Germinal center (tissue), 1 donor: Measurements from ENCODE around the gene ZNF219.

Experiments used
- DNase-seq: peaks from one replicate; pipeline ENCODE4 v3.0.0; 2012; ENCODE audit warnings: mixed read lengths, low spot score

ZNF219 gene

DNA sequence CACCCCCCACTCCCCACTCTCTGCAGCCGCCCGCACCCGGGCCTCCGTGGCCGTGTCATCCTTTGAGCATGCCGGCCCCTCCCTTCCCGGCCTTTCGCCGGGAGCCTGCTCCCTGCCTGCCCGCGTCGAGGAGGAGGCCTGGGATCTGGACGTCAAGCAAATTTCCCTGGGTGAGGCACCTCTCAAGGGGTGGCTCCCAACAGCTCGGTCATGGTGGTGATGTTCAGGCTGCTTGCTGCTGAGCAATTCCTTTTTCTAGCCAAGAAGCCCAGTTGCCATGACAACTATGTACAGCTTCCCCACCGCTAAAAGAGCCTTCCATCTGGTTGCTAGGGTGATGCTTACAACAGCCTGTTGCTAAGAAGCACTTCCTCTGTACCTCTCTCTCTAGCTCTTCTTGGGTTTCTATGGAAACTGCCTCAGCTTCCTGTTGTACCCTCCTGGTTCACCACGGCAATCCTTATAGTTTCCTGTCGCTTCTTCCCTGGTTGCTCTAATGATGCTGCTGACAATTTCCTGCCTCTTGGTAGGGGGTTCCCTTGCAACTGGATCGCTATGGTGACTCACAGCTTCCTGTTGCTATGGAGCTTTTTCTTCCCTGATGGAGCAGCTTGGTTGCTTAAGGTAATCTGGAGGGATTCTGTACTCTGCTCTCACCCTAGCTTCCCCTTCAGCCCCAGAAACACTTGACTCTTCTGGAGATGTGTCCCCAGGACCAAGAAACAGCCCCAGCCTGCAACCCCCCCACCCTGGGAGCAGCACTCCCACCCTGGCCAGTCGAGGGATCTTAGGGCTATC is 11.0 kb downstream of the ZNF219 start:
- DNase-seq, result peak; percentile 71

DNA sequence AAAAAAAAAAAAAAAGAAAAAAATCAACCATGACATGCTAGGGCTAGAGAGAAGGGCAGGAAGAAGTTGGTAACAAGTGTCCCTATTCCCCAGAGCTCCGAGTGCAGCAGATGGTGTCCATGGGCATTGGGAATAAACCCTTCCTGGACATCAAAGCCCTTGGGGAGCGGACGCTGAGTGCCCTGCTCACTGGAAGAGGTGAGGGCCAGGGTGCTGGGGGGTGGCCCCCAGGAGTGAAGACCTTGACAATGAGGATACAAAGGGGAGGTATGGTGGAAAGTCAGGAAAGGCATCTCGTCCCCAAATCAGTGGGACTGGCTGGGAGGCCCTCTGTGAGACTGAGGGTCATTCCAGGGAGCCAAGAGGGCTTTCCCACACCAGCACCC is 11.6 kb downstream of the ZNF219 start:
- no peak for DNase-seq

DNA sequence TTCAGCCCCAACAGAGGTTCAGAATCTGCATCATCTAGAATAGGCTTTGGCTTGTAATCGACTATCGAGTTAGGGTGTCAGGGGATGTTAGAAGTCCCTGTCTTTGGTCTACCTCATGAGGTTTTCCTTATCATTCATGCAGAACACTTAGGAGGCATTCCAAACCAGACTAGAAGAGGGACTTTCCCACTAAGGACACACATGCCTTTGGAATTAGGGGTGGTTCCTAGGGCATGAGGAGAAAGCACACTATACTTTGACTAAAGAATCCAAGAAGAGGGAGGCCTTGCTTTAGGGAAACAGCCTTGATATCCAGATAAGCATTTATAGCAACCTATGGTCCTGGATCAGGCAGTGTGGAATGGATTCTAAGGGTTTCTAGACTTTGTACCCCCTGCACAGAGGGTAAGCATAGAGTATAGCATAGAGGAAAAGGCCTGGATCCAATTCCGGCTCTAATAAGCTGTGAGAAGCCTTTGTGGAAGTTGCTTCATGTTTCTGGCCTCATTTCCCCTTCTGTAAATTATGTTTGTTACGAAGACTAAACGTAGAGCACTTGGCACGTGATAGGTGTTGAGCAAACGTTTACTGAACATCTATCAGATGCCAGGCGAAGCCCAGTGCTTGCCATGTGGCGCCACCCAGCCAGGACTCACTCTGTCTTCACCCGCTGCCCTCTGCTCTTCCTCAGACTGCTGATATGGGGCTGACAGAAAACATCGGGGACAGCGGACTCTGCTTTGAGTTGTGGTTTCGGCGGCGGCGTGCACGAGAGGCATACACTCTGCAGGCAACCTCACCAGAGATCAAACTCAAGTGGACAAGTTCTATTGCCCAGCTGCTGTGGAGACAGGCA is 13.2 kb downstream of the ZNF219 start:
- DNase-seq, result no peak

DNA sequence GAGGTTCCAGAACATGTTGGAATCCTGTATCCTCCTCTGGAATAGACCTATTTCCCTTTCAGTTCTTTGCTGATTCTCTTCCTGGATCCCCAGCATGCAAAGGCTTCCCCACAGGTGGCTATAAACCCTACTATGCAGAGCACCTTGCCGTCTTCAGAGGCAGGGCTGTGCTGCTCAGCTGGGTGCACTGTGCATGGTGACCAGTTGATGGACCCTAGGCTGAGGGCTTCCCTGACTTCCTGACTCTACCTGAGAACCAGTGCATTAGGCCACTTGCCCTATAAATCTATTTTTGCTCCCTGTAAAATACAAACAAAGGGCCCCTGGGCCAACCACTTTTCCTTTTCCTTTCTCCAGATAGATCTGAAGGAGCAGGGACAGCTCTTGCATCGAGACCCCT is 14.1 kb downstream of the ZNF219 start:
- DNase-seq, result no peak

DNA sequence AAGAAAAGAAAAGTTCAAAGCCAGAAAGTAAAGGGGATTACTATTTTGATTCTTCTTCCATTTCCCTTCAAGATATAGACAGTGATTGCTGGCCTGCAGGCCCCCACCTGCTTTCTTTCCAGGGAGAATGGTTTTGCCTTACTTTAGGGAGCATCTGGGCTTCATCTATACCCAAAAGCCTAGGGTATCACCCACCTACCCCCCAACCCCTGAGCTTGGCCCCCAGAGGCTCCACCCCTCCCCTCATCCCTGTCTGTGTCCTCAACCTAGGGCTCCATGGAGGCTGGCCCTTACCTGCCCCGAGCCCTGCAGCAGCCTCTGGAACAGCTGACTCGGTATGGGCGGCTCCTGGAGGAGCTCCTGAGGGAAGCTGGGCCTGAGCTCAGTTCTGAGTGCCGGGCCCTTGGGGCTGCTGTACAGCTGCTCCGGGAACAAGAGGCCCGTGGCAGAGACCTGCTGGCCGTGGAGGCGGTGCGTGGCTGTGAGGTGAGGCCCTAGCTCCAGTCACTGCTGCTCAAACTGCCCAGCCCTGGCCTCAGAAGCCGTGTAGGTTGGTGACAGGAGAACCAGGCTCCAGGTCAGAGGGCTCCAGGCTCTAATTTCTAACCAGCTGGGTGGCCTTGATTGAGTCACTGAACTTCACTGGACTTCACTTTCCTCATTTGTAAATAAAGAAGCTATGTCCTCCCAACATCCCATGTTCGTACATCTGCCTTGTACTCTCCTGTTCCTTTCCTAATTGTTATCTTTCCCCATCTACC is 14.7 kb downstream of the ZNF219 start:
- DNase-seq, result no peak

DNA sequence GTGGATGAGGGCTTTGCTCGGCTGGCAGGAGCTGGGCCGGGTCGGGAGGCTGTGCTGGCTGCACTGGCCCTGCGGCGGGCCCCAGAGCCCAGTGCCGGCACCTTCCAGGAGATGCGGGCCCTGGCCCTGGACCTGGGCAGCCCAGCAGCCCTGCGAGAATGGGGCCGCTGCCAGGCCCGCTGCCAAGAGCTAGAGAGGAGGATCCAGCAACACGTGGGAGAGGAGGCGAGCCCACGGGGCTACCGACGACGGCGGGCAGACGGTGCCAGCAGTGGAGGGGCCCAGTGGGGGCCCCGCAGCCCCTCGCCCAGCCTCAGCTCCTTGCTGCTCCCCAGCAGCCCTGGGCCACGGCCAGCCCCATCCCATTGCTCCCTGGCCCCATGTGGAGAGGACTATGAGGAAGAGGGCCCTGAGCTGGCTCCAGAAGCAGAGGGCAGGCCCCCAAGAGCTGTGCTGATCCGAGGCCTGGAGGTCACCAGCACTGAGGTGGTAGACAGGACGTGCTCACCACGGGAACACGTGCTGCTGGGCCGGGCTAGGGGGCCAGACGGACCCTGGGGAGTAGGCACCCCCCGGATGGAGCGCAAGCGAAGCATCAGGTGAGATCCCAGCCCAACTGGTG is 16.8 kb downstream of the ZNF219 start:
- no peak for DNase-seq

DNA sequence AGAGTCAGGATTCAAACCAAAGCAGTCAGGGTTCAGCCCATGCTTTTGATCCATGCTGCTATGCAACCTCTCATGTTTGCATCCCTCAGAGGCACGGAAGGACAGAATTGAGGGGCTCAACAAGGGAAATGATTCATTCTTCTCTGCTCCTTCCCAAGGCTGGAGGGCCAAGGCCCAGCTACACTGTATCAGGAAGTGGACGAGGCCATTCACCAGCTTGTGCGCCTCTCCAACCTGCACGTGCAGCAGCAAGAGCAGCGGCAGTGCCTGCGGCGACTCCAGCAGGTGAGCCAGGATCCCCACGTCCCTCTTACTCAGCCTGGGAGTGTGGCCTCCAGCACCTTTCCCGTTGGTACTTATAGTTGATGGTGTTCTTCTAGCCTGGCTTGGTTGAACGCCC is 19.7 kb downstream of the ZNF219 start:
- DNase-seq, result no peak

DNA sequence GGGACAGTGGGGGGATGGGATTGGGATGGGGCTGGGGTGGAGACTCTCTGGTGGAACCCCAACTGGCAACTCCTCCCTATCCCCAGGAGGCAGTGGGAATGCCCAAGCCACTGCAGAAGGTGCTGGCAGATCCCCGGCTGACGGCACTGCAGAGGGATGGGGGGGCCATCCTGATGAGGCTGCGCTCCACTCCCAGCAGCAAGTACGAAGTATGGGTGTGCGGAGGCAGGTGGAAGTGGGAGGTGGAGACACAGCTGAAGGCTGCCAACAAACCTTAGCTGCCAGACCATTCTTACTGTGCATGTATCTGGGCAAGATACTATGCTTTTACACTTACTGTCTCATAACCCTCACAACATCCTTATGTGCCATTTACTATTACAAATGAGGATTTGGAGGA is 20.2 kb downstream of the ZNF219 start:
- DNase-seq, result no peak

DNA sequence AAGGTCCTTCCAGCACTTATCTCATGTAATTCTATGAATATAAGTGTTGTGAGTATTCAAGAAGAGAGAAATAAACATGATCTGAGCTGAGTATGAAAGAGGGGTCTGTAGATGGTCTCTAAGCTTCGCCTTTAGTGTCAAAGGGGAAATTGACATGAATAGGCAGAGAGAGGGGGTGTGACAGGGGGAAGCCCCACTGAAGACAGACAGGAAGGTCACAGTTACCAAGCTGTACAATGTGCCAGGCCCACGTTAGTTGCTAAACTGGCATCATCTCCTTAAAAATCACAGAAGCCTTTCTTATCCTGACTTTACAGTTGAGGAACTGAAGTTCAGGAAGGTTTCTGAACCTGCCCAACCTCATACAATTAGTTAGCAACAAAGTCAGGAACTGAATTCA is 20.8 kb downstream of the ZNF219 start:
- DNase-seq, result no peak

DNA sequence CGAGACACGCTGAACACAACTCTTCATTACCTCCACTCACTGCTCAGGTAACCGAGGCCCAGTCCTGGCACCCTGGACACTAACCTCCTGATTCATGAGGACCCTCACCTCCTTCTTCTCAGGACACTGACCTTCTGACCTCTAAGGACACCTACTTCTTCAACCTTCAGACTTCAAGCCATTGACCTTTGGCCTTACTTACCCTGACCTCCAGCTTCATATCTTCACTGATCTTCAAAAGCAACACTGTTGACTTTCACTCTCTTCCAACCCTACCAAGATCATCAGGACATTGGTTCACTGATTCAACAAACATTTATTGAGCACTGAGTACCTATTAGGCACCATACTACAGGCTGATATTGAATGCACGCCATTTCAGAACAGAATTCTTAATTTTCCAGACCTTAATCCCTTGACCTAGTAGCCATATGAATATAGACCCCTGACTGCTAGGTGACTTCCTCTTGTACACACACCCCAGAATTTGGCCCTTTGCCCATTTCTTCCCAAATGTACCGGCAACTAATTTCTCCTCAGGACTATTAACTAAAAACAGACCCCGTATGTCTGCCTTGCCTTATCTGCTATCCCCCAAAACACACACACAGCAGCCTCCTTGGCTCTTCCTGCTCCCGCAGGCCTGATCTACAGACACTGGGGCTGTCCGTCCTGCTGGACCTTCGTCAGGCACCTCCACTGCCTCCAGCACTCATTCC is 22.6 kb downstream of the ZNF219 start:
- DNase-seq, result no peak

DNA sequence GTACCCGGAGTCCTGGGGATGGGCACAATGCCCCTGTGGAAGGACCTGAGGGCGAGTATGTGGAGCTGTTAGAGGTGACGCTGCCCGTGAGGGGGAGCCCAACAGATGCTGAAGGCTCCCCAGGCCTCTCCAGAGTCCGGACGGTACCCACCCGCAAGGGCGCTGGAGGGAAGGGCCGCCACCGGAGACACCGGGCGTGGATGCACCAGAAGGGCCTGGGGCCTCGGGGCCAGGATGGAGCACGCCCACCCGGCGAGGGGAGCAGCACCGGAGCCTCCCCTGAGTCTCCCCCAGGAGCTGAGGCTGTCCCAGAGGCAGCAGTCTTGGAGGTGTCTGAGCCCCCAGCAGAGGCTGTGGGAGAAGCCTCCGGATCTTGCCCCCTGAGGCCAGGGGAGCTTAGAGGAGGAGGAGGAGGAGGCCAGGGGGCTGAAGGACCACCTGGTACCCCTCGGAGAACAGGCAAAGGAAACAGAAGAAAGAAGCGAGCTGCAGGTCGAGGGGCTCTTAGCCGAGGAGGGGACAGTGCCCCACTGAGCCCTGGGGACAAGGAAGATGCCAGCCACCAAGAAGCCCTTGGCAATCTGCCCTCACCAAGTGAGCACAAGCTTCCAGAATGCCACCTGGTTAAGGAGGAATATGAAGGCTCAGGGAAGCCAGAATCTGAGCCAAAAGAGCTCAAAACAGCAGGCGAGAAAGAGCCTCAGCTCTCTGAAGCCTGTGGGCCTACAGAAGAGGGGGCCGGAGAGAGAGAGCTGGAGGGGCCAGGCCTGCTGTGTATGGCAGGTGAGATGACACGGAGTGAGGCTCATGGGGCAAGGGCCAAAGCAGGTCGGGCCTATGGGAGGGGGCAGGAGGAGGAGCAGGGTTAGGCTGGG is 23.8 kb downstream of the ZNF219 start:
- no peak for DNase-seq

DNA sequence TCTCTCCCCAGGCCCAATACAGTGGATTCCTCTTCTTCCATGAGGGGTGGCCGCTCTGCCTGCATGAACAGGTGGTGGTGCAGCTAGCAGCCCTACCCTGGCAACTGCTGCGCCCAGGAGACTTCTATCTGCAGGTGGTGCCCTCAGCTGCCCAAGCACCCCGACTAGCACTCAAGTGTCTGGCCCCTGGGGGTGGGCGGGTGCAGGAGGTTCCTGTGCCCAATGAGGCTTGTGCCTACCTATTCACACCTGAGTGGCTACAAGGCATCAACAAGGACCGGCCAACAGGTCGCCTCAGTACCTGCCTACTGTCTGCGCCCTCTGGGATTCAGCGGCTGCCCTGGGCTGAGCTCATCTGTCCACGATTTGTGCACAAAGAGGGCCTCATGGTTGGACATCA is 24.5 kb downstream of the ZNF219 start:
- DNase-seq, result no peak

DNA sequence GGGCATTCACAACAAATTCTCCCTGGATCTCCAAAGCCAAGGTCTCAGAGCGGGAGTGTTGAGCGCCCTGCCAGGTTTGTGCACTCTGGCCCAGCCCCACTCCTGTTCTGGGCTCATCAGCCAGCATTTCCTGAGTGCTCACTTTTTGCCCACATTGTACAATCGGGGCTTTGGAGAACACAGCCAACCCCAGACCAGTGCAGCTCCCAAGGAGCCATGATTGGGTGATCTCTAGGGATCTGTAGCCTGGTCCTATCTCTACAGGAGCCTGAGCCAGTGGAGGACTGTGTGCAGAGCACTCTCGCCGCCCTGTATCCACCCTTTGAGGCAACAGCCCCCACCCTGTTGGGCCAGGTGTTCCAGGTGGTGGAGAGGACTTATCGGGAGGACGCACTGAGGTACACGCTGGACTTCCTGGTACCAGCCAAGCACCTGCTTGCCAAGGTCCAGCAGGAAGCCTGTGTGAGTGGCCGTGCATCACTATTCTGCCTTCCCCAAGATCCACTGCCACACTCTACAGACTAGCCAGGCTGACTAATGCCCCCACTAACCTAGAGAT is 25.6 kb downstream of the ZNF219 start:
- no peak for DNase-seq

DNA sequence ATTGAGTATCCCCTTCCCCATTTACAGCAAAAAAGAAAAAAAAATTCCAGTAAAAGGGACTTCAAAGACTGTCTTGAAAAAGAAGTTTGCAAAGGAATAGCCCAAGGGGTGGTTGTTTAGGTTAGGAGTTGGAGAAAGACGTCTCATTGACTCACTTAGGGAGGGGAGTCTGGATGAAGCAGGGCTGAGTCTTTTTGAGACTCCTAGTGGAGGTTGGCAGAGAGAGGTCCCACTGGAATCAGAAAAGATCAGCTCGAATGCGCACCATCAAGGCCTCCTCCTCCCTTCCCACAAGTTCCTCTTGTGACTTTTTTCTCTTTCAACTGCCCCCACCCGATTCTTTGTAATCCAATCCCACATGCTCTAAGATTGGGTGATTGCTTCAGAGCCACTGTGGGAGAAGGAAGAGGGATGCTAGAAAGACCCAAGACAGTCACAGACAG is 26.4 kb downstream of the ZNF219 start:
- no peak for DNase-seq

DNA sequence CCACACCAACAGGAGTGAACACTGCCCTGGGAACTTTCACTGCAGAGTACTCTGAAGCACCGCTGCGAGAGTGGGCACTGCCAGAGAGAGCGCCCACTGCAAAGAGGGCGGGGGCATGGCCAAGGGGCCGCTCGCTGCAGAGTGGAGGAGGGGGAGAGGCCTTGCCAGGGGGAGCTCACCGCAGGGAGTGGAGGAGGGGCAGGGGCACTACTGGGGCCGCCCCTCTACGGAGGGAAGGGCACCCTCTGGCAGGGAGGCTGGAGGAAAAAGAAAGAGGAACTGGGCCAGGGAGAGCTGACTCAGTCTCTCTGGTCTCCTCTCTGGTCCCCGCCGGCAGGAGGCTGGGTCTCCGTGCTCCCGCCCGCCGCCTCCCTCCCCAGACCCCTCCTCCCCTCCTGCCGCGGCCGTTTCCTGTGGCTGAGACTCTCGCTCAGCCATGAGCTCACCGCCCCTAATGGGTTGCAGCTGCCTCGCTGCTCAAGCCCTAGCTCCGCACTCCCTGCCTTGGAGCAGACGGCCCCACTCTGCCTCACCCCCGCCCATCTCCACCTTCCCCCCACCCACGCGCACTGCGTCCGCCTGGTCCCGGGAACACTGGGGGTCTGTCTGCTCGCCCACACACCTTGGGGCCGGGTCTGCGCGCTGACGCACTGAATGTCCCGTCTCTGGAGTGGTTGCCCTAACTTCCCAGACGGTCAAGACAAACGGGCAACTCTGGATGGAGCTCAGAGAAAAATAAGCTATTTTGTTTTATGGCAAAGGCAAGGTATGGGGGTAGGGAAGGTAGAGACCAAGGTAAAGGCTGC is 27.0 kb downstream of the ZNF219 start:
- peak; percentile 79 for DNase-seq

DNA sequence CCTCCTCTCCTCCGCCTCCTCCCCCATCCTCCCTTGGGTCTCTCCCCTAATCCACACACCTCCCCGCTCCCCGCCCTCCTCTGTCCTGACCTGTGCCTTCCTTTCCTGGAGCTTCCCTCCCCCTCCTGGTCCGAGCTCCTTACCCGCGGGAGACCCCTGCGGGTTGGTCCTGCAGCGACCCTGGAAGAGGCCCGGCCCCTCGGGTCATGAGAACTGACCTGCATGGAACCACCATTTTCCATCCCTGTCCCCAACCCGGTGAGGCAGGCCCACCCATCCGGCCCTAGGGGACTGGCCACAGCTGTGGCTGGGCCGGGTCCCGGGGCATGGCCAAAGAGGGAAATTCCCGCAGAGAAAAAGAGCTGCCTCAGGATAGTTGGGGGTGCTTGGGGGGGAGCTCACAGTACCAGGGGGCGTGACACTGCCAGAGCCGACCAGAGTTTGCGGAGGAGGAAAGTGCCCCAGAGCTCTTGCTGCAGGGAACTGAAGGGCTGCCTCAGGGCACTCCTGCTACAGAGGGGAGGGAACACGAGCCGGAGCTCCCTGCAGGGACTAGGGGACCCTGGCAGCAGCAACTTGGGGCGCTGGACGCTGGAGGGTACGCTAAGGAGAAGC is 27.7 kb downstream of the ZNF219 start:
- peak; percentile 26 for DNase-seq

DNA sequence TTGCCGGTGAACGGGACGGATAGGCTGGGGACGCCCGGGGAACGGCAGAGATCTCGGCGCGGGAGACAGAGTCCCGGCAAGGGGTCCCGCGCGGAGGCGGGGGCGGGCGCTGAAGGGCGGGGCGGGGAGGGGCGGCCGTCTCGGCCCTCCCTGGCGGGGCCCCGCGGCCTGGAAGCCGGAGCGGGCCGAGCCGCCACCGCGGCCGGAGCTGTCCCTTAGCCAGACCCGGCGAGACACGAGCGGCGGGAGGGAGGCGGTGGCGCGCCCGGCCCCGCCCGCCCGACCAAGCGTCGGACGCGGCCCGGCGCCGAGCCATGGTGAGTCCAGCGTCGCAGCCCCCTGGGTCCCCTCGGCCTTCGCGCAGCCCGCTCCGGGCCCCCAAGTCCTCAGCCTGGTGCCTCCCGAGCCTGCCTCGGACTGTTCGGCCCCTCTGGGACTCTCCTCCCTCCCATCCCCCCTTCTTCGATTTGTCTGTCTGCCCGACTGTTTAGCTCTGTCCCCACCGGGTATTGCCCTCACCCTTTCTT is 28.3 kb downstream of the ZNF219 start, which contains the start of gene ARHGEF40:
Gene ARHGEF40, plus strand, starts transcription at position 222 of the 527 bp plus-strand sequence. Its CDS starts 93 bp downstream, at position 315.
- peak; percentile 30 for DNase-seq

DNA sequence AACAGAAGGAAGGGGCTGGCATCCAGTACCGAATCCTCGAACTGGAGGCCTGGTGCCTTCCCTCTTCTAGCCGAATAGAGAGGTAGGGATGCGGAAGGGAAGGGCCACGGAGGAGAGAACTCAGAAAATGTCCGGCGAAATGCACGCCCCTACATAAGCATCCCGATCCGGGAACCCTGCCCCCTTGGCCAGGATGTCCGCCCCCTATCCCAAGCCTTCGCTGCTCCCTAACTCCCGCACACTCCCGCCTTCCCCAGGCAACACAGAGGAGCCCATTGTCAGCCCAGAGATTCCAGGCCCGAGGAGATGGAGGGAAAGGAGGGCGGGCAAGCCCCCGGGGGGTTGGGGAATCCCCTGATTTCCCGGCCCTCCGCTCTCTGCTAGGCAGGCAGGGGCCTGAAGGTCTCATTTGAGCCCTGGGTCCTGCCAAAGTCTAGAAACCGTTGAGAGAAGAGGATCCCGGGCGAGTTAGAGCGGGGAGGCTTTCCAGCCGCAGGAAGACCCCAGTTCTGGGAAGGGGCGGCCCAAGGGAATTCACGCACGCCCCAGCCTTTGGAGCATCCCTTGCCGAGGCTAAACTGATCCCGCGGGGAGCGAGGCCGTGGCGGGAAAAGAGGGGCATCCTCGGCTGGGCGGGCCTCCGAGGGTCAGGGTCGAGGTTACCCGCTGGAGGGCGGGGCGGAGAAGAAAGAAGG is 28.9 kb downstream of the ZNF219 start:
- no peak for DNase-seq
